Mesodermal cell (in vitro differentiated cells): ENCODE data around the gene POLDIP2.

ENCODE experiments used
- H3K27ac ChIP-seq: 2 replicates; pipeline ENCODE4 v1.7.0; 2013; ENCODE audit warnings: mild to moderate bottlenecking, low read depth, low read length, moderate library complexity; ENCODE audit not compliant: severe bottlenecking
- H3K36me3 ChIP-seq: 2 replicates; pipeline ENCODE4 v1.7.1; 2013; ENCODE audit warnings: mild to moderate bottlenecking, low read length, moderate library complexity; ENCODE audit not compliant: control insufficient read depth, insufficient read depth
- H3K4me1 ChIP-seq: one replicate; pipeline ENCODE4 v1.7.1; 2013; ENCODE audit warnings: mild to moderate bottlenecking, low read length; ENCODE audit not compliant: insufficient read depth, control insufficient read depth, poor library complexity, severe bottlenecking
- H3K4me3 ChIP-seq: 2 replicates; pipeline ENCODE4 v1.7.0; 2013; ENCODE audit warnings: low read length, control low read depth, mild to moderate bottlenecking; ENCODE audit not compliant: insufficient read depth, poor library complexity, severe bottlenecking; ENCODE audit errors: extremely low read depth
- H3K9me3 ChIP-seq: 2 replicates; pipeline ENCODE4 v1.7.1; 2013; ENCODE audit warnings: mild to moderate bottlenecking, low read length, moderate library complexity; ENCODE audit not compliant: control insufficient read depth
- WGBS, 2 experiments: methylation state at CpG; one replicate each; pipeline ENCODE4 v1.1.5; 2013; ENCODE audit warnings: missing lambda C conversion rate in 2 of 2; ENCODE audit not compliant: insufficient coverage in 2 of 2; 5-methylcytosine and 5-hydroxymethylcytosine counted together

Gene POLDIP2

GRCh38 chr17:28371245-28372202 lies 14.2 kb upstream of the POLDIP2 start, which contains the start of gene SARM1:
SARM1 (plus strand) TSS chr17:28371694; CDS start chr17:28372033, 339 bp downstream.
- Histone ChIP-seq H3K36me3 (peaks cover 5% of the 10 kb centered on the region), H3K4me1 (peaks cover 16% of the 10 kb centered on the region), H3K4me3 (peak within 1 kb of the TSS; percentile 58), H3K9me3 (no peaks in the 10 kb centered on the region), H3K27ac (peak within 1 kb of the TSS; percentile 92)
- 1% methylated on average over 52 to 70 of the region's 80 CpGs for WGBS, 2 experiments

- Histone ChIP-seq H3K4me1 (peaks cover 16% of the 10 kb centered on the region), H3K27ac (peak overlapping the region; percentile 92), H3K4me3 (no peak overlapping the region), H3K36me3 (peaks cover 5% of the 10 kb centered on the region), H3K9me3 (no peaks in the 10 kb centered on the region)
- WGBS, 2 experiments: 83 to 100% methylated on average over 1 of the region's 1 CpG
These were observed 13.4 kb upstream of the POLDIP2 start for GRCh38 chr17:28370744-28371103.

- WGBS, 2 experiments: 24 to 51% methylated on average over 5 of the region's 8 CpGs
- Histone ChIP-seq H3K4me1 (peaks cover 16% of the 10 kb centered on the region), H3K9me3 (no peaks in the 10 kb centered on the region), H3K4me3 (peak within 1 kb of the TSS; percentile 58), H3K27ac (peak within 1 kb of the TSS; percentile 92), H3K36me3 (peaks cover 5% of the 10 kb centered on the region)
These were observed 12.9 kb upstream of the POLDIP2 start, which contains the start of gene VTN for GRCh38 chr17:28370035-28370743. VTN (minus strand) TSS chr17:28370307; CDS start chr17:28370203, 104 bp downstream.

GRCh38 chr17:28369684-28370034 lies 12.3 kb upstream of the POLDIP2 start:
- WGBS, 2 experiments: 83% methylated on average over 10 of the region's 10 CpGs
- Histone ChIP-seq H3K36me3 (peaks cover 7% of the 10 kb centered on the region), H3K9me3 (no peaks in the 10 kb centered on the region), H3K4me1 (peaks cover 16% of the 10 kb centered on the region), H3K27ac (peak overlapping the region; percentile 92), H3K4me3 (no peak overlapping the region)

- 95 to 98% methylated on average over 22 to 23 of the region's 23 CpGs for WGBS, 2 experiments
- Histone ChIP-seq H3K36me3 (peaks cover 11% of the 10 kb centered on the region), H3K4me1 (peaks cover 16% of the 10 kb centered on the region)
These were observed 11.8 kb upstream of the POLDIP2 start for GRCh38 chr17:28368915-28369683.

GRCh38 chr17:28368306-28368831 lies 11.0 kb upstream of the POLDIP2 start:
- peaks cover 16% of the 10 kb centered on the region for H3K4me1 ChIP-seq
- no peaks in the 10 kb centered on the region for H3K9me3 ChIP-seq
- 88 to 97% methylated on average over 4 to 5 of the region's 5 CpGs for WGBS, 2 experiments
- peaks cover 18% of the 10 kb centered on the region for H3K36me3 ChIP-seq
- H3K4me3 ChIP-seq: no peak overlapping the region
- H3K27ac ChIP-seq: no peak overlapping the region

More at GRCh38 chr17:28368915-28369683, 11.8 kb upstream of the POLDIP2 start:
- H3K9me3 ChIP-seq: no peaks in the 10 kb centered on the region
- H3K27ac ChIP-seq: no peak overlapping the region
- no peak overlapping the region for H3K4me3 ChIP-seq

GRCh38 chr17:28367641-28368305 lies 10.4 kb upstream of the POLDIP2 start:
- Histone ChIP-seq H3K9me3 (no peaks in the 10 kb centered on the region), H3K27ac (no peak overlapping the region), H3K4me1 (peaks cover 16% of the 10 kb centered on the region), H3K36me3 (peaks cover 22% of the 10 kb centered on the region), H3K4me3 (no peak overlapping the region)
- 93 to 94% methylated on average over 17 to 20 of the region's 21 CpGs for WGBS, 2 experiments

- H3K4me3 ChIP-seq: no peak overlapping the region
- H3K9me3 ChIP-seq: no peaks in the 10 kb centered on the region
- peaks cover 16% of the 10 kb centered on the region for H3K4me1 ChIP-seq
- H3K36me3 ChIP-seq: peaks cover 30% of the 10 kb centered on the region
- peak overlapping the region; percentile 16 for H3K27ac ChIP-seq
- WGBS, 2 experiments: 100% methylated on average over 1 of the region's 1 CpG; no CpG with 5 or more reads in 1 of the 2 experiments
These were observed 9.3 kb upstream of the POLDIP2 start for GRCh38 chr17:28366605-28367004.

- H3K27ac ChIP-seq: no peak overlapping the region
- H3K4me1 ChIP-seq: peaks cover 10% of the 10 kb centered on the region
- peaks cover 42% of the 10 kb centered on the region for H3K36me3 ChIP-seq
- H3K4me3 ChIP-seq: no peak overlapping the region
- H3K9me3 ChIP-seq: no peaks in the 10 kb centered on the region
- 100% methylated on average over 2 of the region's 3 CpGs; no CpG with 5 or more reads in 1 of the 2 experiments for WGBS, 2 experiments
These were observed 8.2 kb upstream of the POLDIP2 start for GRCh38 chr17:28365487-28365886.
